Mesenchymal stem cell (in vitro differentiated cells and primary cell): ENCODE results near the gene GPR31.

Source experiments
- DNase-seq: peaks from one replicate; pipeline ENCODE4 v3.0.0-alpha.2; 2013
- H2AFZ ChIP-seq: one replicate; pipeline ENCODE4 v1.6.1; 2013; ENCODE audit warnings: low read depth, mild to moderate bottlenecking, control low read depth, inconsistent platforms, low read length, moderate library complexity
- H2AK5ac ChIP-seq: 2 replicates; pipeline ENCODE4 v1.6.1; 2013; ENCODE audit warnings: low read length, moderate library complexity, mild to moderate bottlenecking, inconsistent platforms; ENCODE audit not compliant: severe bottlenecking
- H2BK120ac ChIP-seq: one replicate; pipeline ENCODE4 v1.6.1; 2013; ENCODE audit warnings: low read depth, mild to moderate bottlenecking, inconsistent platforms, low read length, moderate library complexity
- H2BK12ac ChIP-seq, 2 experiments: one replicate each; pipeline ENCODE4 v1.6.1; 2013; ENCODE audit warnings: inconsistent platforms in 2 of 2, low read length in 2 of 2, mild to moderate bottlenecking in 2 of 2, moderate library complexity in 2 of 2, control low read depth in 1 of 2
- H2BK15ac ChIP-seq: one replicate; pipeline ENCODE4 v1.6.1; 2013; ENCODE audit warnings: mild to moderate bottlenecking, low read depth, inconsistent platforms; ENCODE audit not compliant: poor library complexity, severe bottlenecking
- H2BK5ac ChIP-seq: 2 replicates; pipeline ENCODE4 v1.6.1; 2013; ENCODE audit warnings: low read depth, mild to moderate bottlenecking, low read length, control low read depth, inconsistent platforms; ENCODE audit not compliant: poor library complexity, severe bottlenecking
- H3K14ac ChIP-seq, 2 experiments: one replicate each; pipeline ENCODE4 v1.6.1; 2013; ENCODE audit warnings: inconsistent platforms in 2 of 2, low read length in 2 of 2, control low read depth in 1 of 2, mild to moderate bottlenecking in 1 of 2, moderate library complexity in 1 of 2
- H3K18ac ChIP-seq, 2 experiments: one replicate each; pipeline ENCODE4 v1.6.1; 2013; ENCODE audit warnings: inconsistent platforms in 2 of 2, low read length in 2 of 2, control low read depth in 1 of 2, low read depth in 1 of 2, mild to moderate bottlenecking in 1 of 2
- H3K23ac ChIP-seq, 2 experiments: one replicate each; pipeline ENCODE4 v1.6.1; 2013; ENCODE audit warnings: inconsistent platforms in 2 of 2, low read length in 2 of 2, mild to moderate bottlenecking in 2 of 2, moderate library complexity in 2 of 2, control low read depth in 1 of 2
- H3K27ac ChIP-seq: 2 replicates; pipeline ENCODE4 v1.5.1; 2013; ENCODE audit warnings: mild to moderate bottlenecking, moderate library complexity, low read length, control low read depth, inconsistent platforms; ENCODE audit not compliant: poor library complexity, severe bottlenecking
- H3K27me3 ChIP-seq, 2 experiments: 2 replicates each; pipeline versions ENCODE4 v1.6.1 to v1.7.0; 2013; ENCODE audit warnings: low read length in 2 of 2, mild to moderate bottlenecking in 2 of 2, moderate library complexity in 2 of 2, control low read depth in 1 of 2, inconsistent platforms in 1 of 2; ENCODE audit not compliant: control insufficient read depth in 1 of 2, insufficient read depth in 1 of 2
- H3K36me3 ChIP-seq, 2 experiments: 2 replicates each; pipeline versions ENCODE4 v1.6.1 to v1.7.0; 2013; ENCODE audit warnings: low read length in 2 of 2, control low read depth in 1 of 2, inconsistent platforms in 1 of 2, low read depth in 1 of 2, mild to moderate bottlenecking in 1 of 2; ENCODE audit not compliant: insufficient read depth in 2 of 2, control insufficient read depth in 1 of 2
- H3K4ac ChIP-seq, 2 experiments: one replicate each; pipeline ENCODE4 v1.6.1; 2013; ENCODE audit warnings: inconsistent platforms in 2 of 2, low read length in 2 of 2, mild to moderate bottlenecking in 2 of 2, moderate library complexity in 2 of 2, control low read depth in 1 of 2, low read depth in 1 of 2
- H3K4me1 ChIP-seq: 2 replicates; pipeline ENCODE4 v1.6.1; 2013; ENCODE audit warnings: low read depth, low read length, control low read depth; ENCODE audit not compliant: control insufficient read depth, insufficient read depth
- H3K4me2 ChIP-seq: 2 replicates; pipeline ENCODE4 v1.6.1; 2013; ENCODE audit warnings: low read length, mild to moderate bottlenecking, inconsistent platforms; ENCODE audit not compliant: poor library complexity, severe bottlenecking
- H3K4me3 ChIP-seq, 2 experiments: 2 replicates each; pipeline versions ENCODE4 v1.5.1 to v1.7.0; 2013; ENCODE audit warnings: low read length in 2 of 2, mild to moderate bottlenecking in 2 of 2, control low read depth in 1 of 2, low read depth in 1 of 2; ENCODE audit not compliant: insufficient read depth in 1 of 2
- H3K79me1 ChIP-seq: replicated peaks from 2 replicates; pipeline ENCODE4 v1.6.1; 2013; ENCODE audit warnings: mild to moderate bottlenecking, control low read depth, low read length, inconsistent platforms; ENCODE audit not compliant: poor library complexity, severe bottlenecking
- H3K9ac ChIP-seq: 2 replicates; pipeline ENCODE4 v1.7.0; 2013; ENCODE audit warnings: mild to moderate bottlenecking, low read length, moderate library complexity
- H3K9me3 ChIP-seq: 2 replicates; pipeline ENCODE4 v1.7.0; 2013; ENCODE audit warnings: mild to moderate bottlenecking, low read length; ENCODE audit not compliant: control insufficient read depth
- H4K8ac ChIP-seq: one replicate; pipeline ENCODE4 v1.6.1; 2013; ENCODE audit warnings: inconsistent platforms, mild to moderate bottlenecking, low read length, moderate library complexity
- H4K91ac ChIP-seq: one replicate; pipeline ENCODE4 v1.6.1; 2013; ENCODE audit warnings: mild to moderate bottlenecking, low read length, inconsistent platforms
- WGBS: methylation state at CpG from one replicate; pipeline ENCODE4 v1.1.7; 2013; ENCODE audit warnings: mixed read lengths; 5-methylcytosine and 5-hydroxymethylcytosine counted together

Gene GPR31

DNA sequence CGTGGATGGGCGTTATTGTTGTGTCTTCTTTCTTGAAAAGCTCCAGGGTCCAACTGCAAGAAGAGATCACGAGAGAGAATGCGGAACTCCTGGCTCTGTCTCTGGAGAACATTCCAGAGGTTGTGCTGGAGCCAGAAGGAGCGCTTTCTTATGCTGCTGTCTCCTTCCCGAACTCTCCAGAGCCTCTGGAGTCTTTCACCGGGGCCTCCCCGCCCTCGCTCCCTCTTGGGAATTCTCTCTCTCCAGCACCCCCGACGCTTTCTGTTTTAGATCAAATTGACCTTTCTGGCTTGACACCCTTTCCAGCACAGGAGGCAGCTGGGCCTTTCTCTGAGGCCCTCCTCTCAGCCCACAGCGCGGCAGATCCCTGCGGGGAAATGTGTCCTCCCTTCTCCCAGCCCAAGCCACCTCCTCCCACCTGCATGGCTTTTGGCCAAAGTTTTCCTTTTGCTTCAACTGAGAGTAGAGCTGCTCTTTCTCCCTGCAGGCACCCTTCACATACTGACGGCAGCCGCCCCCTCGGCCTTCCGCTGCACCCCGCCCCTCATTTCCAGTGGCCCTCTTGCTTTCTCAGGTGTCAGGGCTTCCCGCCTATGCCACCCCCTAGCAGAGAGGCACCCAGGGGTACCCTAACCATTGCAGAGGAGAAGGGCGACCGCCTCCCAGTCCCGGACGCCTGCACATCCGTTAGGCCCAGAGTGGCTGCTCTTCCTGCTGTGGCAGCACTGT, 41.5 kb downstream of the GPR31 start:
- no peak overlapping the region for H3K14ac ChIP-seq
- H3K36me3 ChIP-seq, result no peaks in the 10 kb centered on the region
- H4K91ac ChIP-seq, result no peak overlapping the region
- no peak overlapping the region for H3K27ac ChIP-seq
- no peak overlapping the region for H2BK12ac ChIP-seq
- no peak for DNase-seq
- no peak overlapping the region for H3K4me3 ChIP-seq
- WGBS, result 64% methylated on average over 25 of the region's 25 CpGs
- H3K9ac ChIP-seq, result no peak overlapping the region
- H2AFZ ChIP-seq, result no peak overlapping the region
- H2BK15ac ChIP-seq, result no peak overlapping the region
- no peak overlapping the region for H4K8ac ChIP-seq
- H3K9me3 ChIP-seq, result no peaks in the 10 kb centered on the region
- H2BK120ac ChIP-seq, result no peak overlapping the region
- H3K27me3 ChIP-seq, result peaks cover 4 to 29% of the 10 kb centered on the region in 2 experiments
- H3K4me1 ChIP-seq, result no peaks in the 10 kb centered on the region
- no peaks in the 10 kb centered on the region for H3K79me1 ChIP-seq
- no peak overlapping the region for H2AK5ac ChIP-seq
- H2BK5ac ChIP-seq, result no peak overlapping the region
- H3K4ac ChIP-seq, result no peak overlapping the region
- no peak overlapping the region for H3K23ac ChIP-seq
- H3K4me2 ChIP-seq, result no peak overlapping the region
- H3K18ac ChIP-seq, result no peak overlapping the region

- H2BK5ac ChIP-seq, result no peak overlapping the region
- H3K18ac ChIP-seq, result no peak overlapping the region
- H3K4me2 ChIP-seq, result no peak overlapping the region
- no peak overlapping the region for H4K91ac ChIP-seq
- no peak overlapping the region for H3K4me3 ChIP-seq
- no peak overlapping the region for H3K23ac ChIP-seq
- H2BK12ac ChIP-seq, result no peak overlapping the region
- 78% methylated on average over 8 of the region's 10 CpGs for WGBS
- no peak for DNase-seq
- no peaks in the 10 kb centered on the region for H3K4me1 ChIP-seq
- H2AK5ac ChIP-seq, result no peak overlapping the region
- no peak overlapping the region for H2BK15ac ChIP-seq
- no peak overlapping the region for H3K4ac ChIP-seq
- no peak overlapping the region for H3K14ac ChIP-seq
- peaks cover 4 to 29% of the 10 kb centered on the region in 2 experiments for H3K27me3 ChIP-seq
- H2AFZ ChIP-seq, result no peak overlapping the region
- H3K79me1 ChIP-seq, result no peaks in the 10 kb centered on the region
- H3K27ac ChIP-seq, result no peak overlapping the region
- H3K36me3 ChIP-seq, result no peaks in the 10 kb centered on the region
- H2BK120ac ChIP-seq, result no peak overlapping the region
- no peaks in the 10 kb centered on the region for H3K9me3 ChIP-seq
- no peak overlapping the region for H3K9ac ChIP-seq
- no peak overlapping the region for H4K8ac ChIP-seq
Observed at GRCh38 chr6:167115054-167115453, 42.7 kb downstream of the GPR31 start.

DNA sequence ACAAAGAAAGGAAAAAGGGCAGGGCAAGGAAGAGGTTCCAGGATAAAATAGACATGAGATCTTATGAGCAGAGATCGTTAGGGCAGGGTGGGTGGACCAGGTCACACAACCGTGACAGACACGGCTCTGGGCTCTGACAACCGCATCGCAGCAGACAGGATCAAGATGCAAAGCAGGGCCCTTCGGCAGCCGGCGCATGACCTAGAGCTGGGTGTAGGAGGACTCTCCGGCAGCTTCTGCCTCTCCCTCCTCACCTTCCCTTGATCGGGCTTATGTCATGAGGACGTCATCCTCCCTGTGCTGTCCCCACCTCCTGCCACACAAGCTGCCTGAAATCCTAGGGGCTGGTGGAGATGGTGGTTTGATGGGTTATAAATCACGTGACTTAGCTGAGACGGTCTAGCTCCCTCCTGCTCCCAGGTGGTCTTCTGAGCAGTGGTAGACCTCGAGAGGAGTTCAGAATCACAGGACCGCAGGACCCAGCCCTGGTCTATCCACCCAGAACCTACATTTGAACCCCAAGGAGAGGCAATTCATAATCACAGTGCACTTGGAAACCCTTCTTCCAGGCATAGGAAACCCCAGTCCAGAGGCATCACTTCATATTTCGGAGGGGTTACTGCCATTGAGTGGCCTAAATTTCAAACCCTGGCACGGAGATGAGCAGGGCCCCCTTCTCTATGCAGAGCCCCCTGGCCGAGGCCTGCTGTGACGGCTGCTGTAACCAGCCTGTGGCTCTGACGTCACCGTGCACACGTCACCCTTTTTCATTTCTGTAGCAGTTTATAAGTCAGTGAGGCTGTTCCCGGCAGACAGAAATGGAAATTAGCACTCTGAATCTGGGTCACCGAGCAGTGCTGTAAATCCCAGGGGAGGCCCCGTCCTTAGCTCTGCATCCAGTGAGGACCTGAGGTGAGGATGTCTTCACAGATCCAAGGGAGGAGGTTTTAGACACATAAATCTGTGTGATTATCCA, 43.6 kb downstream of the GPR31 start:
- no peak overlapping the region for H2BK120ac ChIP-seq
- H3K14ac ChIP-seq, result no peak overlapping the region
- no peak overlapping the region for H3K4ac ChIP-seq
- H3K9ac ChIP-seq, result no peak overlapping the region
- H2BK15ac ChIP-seq, result no peak overlapping the region
- no peak overlapping the region for H2AK5ac ChIP-seq
- H3K4me2 ChIP-seq, result no peak overlapping the region
- no peak overlapping the region for H3K18ac ChIP-seq
- H3K4me1 ChIP-seq, result no peaks in the 10 kb centered on the region
- no peak overlapping the region for H3K27ac ChIP-seq
- H2BK12ac ChIP-seq, result no peak overlapping the region
- H4K91ac ChIP-seq, result no peak overlapping the region
- H3K23ac ChIP-seq, result no peak overlapping the region
- no peak overlapping the region for H4K8ac ChIP-seq
- H3K27me3 ChIP-seq, result peaks cover 4 to 29% of the 10 kb centered on the region in 2 experiments
- DNase-seq, result no peak
- H3K9me3 ChIP-seq, result no peaks in the 10 kb centered on the region
- H2BK5ac ChIP-seq, result no peak overlapping the region
- 82% methylated on average over 23 of the region's 25 CpGs for WGBS
- H3K36me3 ChIP-seq, result no peaks in the 10 kb centered on the region
- H2AFZ ChIP-seq, result no peak overlapping the region
- H3K79me1 ChIP-seq, result no peaks in the 10 kb centered on the region
- no peak overlapping the region for H3K4me3 ChIP-seq

DNA sequence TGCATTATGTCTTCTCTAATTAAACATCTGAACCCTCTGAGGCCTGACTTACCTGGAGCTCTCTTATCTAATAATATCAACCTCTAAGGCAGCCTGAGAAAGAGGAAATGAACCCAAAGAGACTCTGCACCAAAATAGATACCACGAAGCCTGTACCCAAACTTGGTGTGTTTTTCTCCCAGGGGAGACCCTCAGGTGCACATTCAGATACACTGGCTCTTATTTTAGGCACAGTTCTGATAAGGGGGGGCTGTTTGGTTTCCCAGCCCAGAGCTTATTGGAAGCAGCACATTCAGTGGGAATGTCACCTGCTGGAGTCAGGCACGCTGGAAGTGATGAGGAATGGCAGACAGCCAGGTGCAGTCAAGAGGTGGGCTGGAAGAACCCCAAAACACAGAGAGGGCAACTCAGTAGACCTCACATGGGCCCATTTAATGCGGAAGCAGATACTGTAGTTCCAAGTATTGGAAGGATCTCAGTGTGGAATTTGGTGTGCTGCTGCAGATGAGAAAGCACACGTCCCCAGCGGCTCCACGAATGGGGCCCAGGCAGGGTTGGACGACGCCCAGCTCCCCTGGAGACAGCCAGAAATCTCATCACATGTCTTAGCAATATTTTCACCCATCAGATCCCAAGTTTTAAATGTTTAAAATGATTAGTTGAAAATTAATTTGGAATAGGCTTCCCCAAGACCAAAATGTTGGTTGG, 44.6 kb downstream of the GPR31 start:
- no peak overlapping the region for H2BK5ac ChIP-seq
- no peak overlapping the region for H3K4me3 ChIP-seq
- peaks cover 4 to 29% of the 10 kb centered on the region in 2 experiments for H3K27me3 ChIP-seq
- H2BK120ac ChIP-seq, result no peak overlapping the region
- no peak for DNase-seq
- no peak overlapping the region for H3K9ac ChIP-seq
- H3K4me1 ChIP-seq, result no peaks in the 10 kb centered on the region
- H4K91ac ChIP-seq, result no peak overlapping the region
- H3K18ac ChIP-seq, result no peak overlapping the region
- no peaks in the 10 kb centered on the region for H3K36me3 ChIP-seq
- no peak overlapping the region for H2BK12ac ChIP-seq
- H3K4ac ChIP-seq, result no peak overlapping the region
- H4K8ac ChIP-seq, result no peak overlapping the region
- no peaks in the 10 kb centered on the region for H3K79me1 ChIP-seq
- no peak overlapping the region for H3K4me2 ChIP-seq
- no peak overlapping the region for H2AFZ ChIP-seq
- H3K23ac ChIP-seq, result no peak overlapping the region
- H2BK15ac ChIP-seq, result no peak overlapping the region
- 62% methylated on average over 4 of the region's 8 CpGs for WGBS
- no peaks in the 10 kb centered on the region for H3K9me3 ChIP-seq
- no peak overlapping the region for H3K27ac ChIP-seq
- no peak overlapping the region for H2AK5ac ChIP-seq
- no peak overlapping the region for H3K14ac ChIP-seq
